CD14-positive monocyte (primary cell): ENCODE data around the gene SLIT3. TPM values are rescaled to one million over a fixed set of nuclear protein-coding genes. Genes with fewer than 3 reads are reported as not detected.

Experiments
- DNase-seq, 3 donors: peaks; one replicate each; pipeline ENCODE4 v3.0.0-alpha.2; 2011 to 2022
- H2AFZ ChIP-seq: 2 replicates; pipeline ENCODE4 v1.6.0; 2012; ENCODE audit warnings: mild to moderate bottlenecking, low read depth, low read length, inconsistent platforms; ENCODE audit not compliant: insufficient read depth, poor library complexity, severe bottlenecking
- H3K27ac ChIP-seq, 2 donors: 1 replicate in 1 of 2; 2 replicates in 1 of 2; pipeline ENCODE4 v1.5.1; 2012 to 2013; ENCODE audit warnings: low read length in 2 of 2, control low read depth in 1 of 2, inconsistent platforms in 1 of 2, low read depth in 1 of 2, mild to moderate bottlenecking in 1 of 2
- H3K27me3 ChIP-seq, 2 donors: one replicate each; pipeline versions ENCODE4 v1.6.0 to v1.6.1; 2011 to 2013; ENCODE audit warnings: low read length in 2 of 2; ENCODE audit not compliant: control insufficient read depth in 2 of 2, insufficient read depth in 2 of 2
- H3K36me3 ChIP-seq, 2 donors: replicated peaks in 1 of 2; 1 replicate in 1 of 2; 2 replicates in 1 of 2; pipeline versions ENCODE4 v1.5.1 to v1.6.1; 2012 to 2013; ENCODE audit warnings: low read length in 2 of 2, control low read depth in 1 of 2, inconsistent platforms in 1 of 2, mild to moderate bottlenecking in 1 of 2; ENCODE audit not compliant: insufficient read depth in 2 of 2, control insufficient read depth in 1 of 2
- H3K4me1 ChIP-seq, 2 donors: 1 replicate in 1 of 2; 2 replicates in 1 of 2; pipeline versions ENCODE4 v1.5.1 to v1.6.1; 2012 to 2013; ENCODE audit warnings: low read length in 2 of 2, control low read depth in 1 of 2, inconsistent platforms in 1 of 2, mild to moderate bottlenecking in 1 of 2, moderate library complexity in 1 of 2; ENCODE audit not compliant: insufficient read depth in 2 of 2, control insufficient read depth in 1 of 2
- H3K4me2 ChIP-seq: replicated peaks from 2 replicates; pipeline ENCODE3; 2012; ENCODE audit warnings: low read length, moderate library complexity, mild to moderate bottlenecking; ENCODE audit not compliant: poor library complexity, severe bottlenecking; ENCODE audit errors: extremely low read depth
- H3K4me3 ChIP-seq, 3 experiments: fragments of 200-600 bp in 1 of 3; sonication (generic) in 1 of 3; replicated peaks in 1 of 3; 1 replicate in 2 of 3; 2 replicates in 1 of 3; pipeline ENCODE4 v1.5.1; 2011 to 2013; ENCODE audit warnings: low read length in 3 of 3, mild to moderate bottlenecking in 3 of 3, control low read depth in 2 of 3, low read depth in 2 of 3, inconsistent platforms in 1 of 3, moderate library complexity in 1 of 3
- H3K79me2 ChIP-seq: 2 replicates; pipeline ENCODE4 v1.6.0; 2012; ENCODE audit warnings: mild to moderate bottlenecking, control low read depth, inconsistent platforms, low read length, moderate library complexity; ENCODE audit not compliant: insufficient read depth
- H3K9ac ChIP-seq: 2 replicates; pipeline ENCODE4 v1.6.0; 2017; ENCODE audit warnings: low read length, mild to moderate bottlenecking; ENCODE audit not compliant: insufficient read depth, poor library complexity, severe bottlenecking
- H3K9me3 ChIP-seq, 2 donors: replicated peaks in 1 of 2; 1 replicate in 1 of 2; 2 replicates in 1 of 2; pipeline versions ENCODE4 v1.5.1 to v1.6.1; 2012 to 2013; ENCODE audit warnings: low read length in 2 of 2, control low read depth in 1 of 2; ENCODE audit not compliant: control insufficient read depth in 1 of 2, insufficient read depth in 1 of 2
- H4K20me1 ChIP-seq: 2 replicates; pipeline ENCODE4 v1.6.0; 2012; ENCODE audit warnings: mild to moderate bottlenecking, low read length, control low read depth, moderate library complexity; ENCODE audit not compliant: insufficient read depth
- H3K27ac Mint-ChIP-seq, 7 donors: one replicate each; pipeline ENCODE4 v1.8.0; 2020; ENCODE audit warnings: mild to moderate bottlenecking in 7 of 7, mixed read lengths in 7 of 7, moderate library complexity in 6 of 7, inconsistent platforms in 2 of 7
- H3K27me3 Mint-ChIP-seq, 3 donors: one replicate each; pipeline ENCODE4 v1.8.0; 2021 to 2022; ENCODE audit warnings: low read depth in 3 of 3, mild to moderate bottlenecking in 3 of 3, mixed read lengths in 3 of 3, moderate library complexity in 3 of 3, inconsistent platforms in 1 of 3
- H3K36me3 Mint-ChIP-seq, 2 donors: one replicate each; pipeline ENCODE4 v1.8.0; 2020; ENCODE audit warnings: mixed read lengths in 2 of 2, inconsistent platforms in 1 of 2, mild to moderate bottlenecking in 1 of 2
- H3K4me1 Mint-ChIP-seq: one replicate; pipeline ENCODE4 v1.8.0; 2020; ENCODE audit warnings: mild to moderate bottlenecking, mixed read lengths
- H3K4me3 Mint-ChIP-seq, 2 donors: one replicate each; pipeline ENCODE4 v1.8.0; 2020; ENCODE audit warnings: mild to moderate bottlenecking in 2 of 2, mixed read lengths in 2 of 2, moderate library complexity in 1 of 2
- H3K9me3 Mint-ChIP-seq, 7 donors: one replicate each; pipeline ENCODE4 v1.8.0; 2020 to 2022; ENCODE audit warnings: mixed read lengths in 7 of 7, mild to moderate bottlenecking in 6 of 7, moderate library complexity in 6 of 7, inconsistent platforms in 2 of 7
- WGBS: methylation state at CpG from one replicate; pipeline ENCODE4 v1.1.5; 2013; ENCODE audit warnings: missing lambda C conversion rate; ENCODE audit not compliant: insufficient coverage; 5-methylcytosine and 5-hydroxymethylcytosine counted together
- intact Hi-C, 2 donors: fragments of 100-400 bp; cut with micrococcal nuclease; formaldehyde crosslinking; loops; one replicate each; pipeline versions ENCODE4 v1.15.0 to v1.15.1; 2023
- polyA plus RNA-seq, 3 donors: library from polyadenylated mRNA; depleted of rRNA in 1 of 3; unstranded in 2 of 3; stranded (reverse) in 1 of 3; fragments of 300-500 nt in 2 of 3; fragments of >200 nt in 1 of 3; fragmentation: Illumina TruSeq in 2 of 3; gene quantifications; 1 replicate in 2 of 3; 2 replicates in 1 of 3; pipeline ENCODE4 v1.2.3, GENCODE V29; 2012 to 2021
- TF ChIP-seq, protein P1 (sequence below): fragments of 200-600 bp; IDR thresholded peaks from one replicate; pipeline ENCODE4 v1.8.0; 2022; ENCODE audit warnings: antibody characterized with exemption, mild to moderate bottlenecking

Gene SLIT3
- polyA plus RNA-seq, 3 donors = not detected

DNA sequence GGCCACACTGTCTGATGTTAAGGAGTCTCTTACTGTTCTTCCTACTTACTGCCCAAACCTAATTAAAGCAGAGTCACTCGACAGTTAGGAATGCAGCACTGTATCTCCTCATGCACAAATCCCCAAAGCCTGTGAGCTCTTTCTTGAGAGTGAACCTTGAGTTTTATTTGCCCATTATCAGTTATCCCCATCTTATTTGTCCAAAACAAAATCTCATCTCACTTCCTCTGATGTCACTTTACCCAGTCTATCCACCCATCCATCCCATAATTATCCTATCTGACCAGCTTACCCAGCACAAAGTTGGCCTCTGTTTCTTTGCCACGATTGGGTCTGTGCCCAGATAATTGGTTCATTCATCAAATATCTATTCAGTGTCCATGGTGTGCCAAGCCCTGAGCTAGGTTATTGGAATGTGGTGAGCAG, 250.8 kb downstream of the SLIT3 start:
- H3K4me2 ChIP-seq = no peak overlapping the region
- TF ChIP-seq, protein P1, sequence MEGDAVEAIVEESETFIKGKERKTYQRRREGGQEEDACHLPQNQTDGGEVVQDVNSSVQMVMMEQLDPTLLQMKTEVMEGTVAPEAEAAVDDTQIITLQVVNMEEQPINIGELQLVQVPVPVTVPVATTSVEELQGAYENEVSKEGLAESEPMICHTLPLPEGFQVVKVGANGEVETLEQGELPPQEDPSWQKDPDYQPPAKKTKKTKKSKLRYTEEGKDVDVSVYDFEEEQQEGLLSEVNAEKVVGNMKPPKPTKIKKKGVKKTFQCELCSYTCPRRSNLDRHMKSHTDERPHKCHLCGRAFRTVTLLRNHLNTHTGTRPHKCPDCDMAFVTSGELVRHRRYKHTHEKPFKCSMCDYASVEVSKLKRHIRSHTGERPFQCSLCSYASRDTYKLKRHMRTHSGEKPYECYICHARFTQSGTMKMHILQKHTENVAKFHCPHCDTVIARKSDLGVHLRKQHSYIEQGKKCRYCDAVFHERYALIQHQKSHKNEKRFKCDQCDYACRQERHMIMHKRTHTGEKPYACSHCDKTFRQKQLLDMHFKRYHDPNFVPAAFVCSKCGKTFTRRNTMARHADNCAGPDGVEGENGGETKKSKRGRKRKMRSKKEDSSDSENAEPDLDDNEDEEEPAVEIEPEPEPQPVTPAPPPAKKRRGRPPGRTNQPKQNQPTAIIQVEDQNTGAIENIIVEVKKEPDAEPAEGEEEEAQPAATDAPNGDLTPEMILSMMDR = no peak
- intact Hi-C loops = no loop called here
- H3K4me1 Mint-ChIP-seq = no peaks in the 10 kb centered on the region
- DNase-seq = no peak
- 83% methylated on average over 1 of the region's 2 CpGs for WGBS
- H3K79me2 ChIP-seq = no peaks in the 10 kb centered on the region
- H3K4me1 ChIP-seq = no peaks in the 10 kb centered on the region
- H3K27me3 ChIP-seq = no peaks in the 10 kb centered on the region
- H3K9me3 Mint-ChIP-seq = peaks cover 0 to 3% (median 0%) of the 10 kb centered on the region in 7 donors
- H3K27ac ChIP-seq = no peak overlapping the region
- H3K4me3 ChIP-seq = no peak overlapping the region
- H4K20me1 ChIP-seq = no peaks in the 10 kb centered on the region
- no peaks in the 10 kb centered on the region for H3K9me3 ChIP-seq
- no peak overlapping the region for H3K27ac Mint-ChIP-seq
- H3K27me3 Mint-ChIP-seq = peaks cover 0 to 5% (median 1%) of the 10 kb centered on the region in 3 donors
- H2AFZ ChIP-seq = no peak overlapping the region
- H3K36me3 ChIP-seq = no peaks in the 10 kb centered on the region
- H3K36me3 Mint-ChIP-seq = no peaks in the 10 kb centered on the region
- no peak overlapping the region for H3K9ac ChIP-seq
- no peak overlapping the region for H3K4me3 Mint-ChIP-seq

DNA sequence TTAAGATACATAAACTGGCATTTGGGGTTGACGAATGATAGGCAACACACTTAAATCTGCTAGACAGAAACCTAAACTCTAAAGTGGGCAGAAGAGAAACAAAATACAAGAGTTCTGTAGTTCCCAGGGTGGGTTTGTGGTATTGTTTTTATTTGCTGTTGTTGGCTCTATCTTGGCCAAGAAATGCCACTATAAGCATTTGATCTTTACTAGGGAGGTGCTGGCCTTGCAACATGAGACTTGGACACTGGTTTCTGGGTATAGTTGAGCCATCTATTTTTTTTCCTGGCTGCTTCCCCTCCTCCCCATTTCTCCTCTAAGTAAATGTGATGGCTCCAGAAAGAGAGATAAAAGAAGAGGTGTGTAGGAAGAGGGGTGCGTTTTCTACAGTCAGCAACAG, 251.2 kb downstream of the SLIT3 start:
- Mint-ChIP-seq H3K36me3 (no peaks in the 10 kb centered on the region), H3K4me3 (no peak overlapping the region), H3K9me3 (peaks cover 0 to 3% (median 0%) of the 10 kb centered on the region in 7 donors), H3K4me1 (no peaks in the 10 kb centered on the region), H3K27ac (no peak overlapping the region), H3K27me3 (peaks cover 0 to 5% (median 1%) of the 10 kb centered on the region in 3 donors)
- Histone ChIP-seq H4K20me1 (no peaks in the 10 kb centered on the region), H3K79me2 (no peaks in the 10 kb centered on the region), H3K9ac (no peak overlapping the region), H2AFZ (no peak overlapping the region), H3K27ac (no peak overlapping the region), H3K4me1 (no peaks in the 10 kb centered on the region), H3K4me3 (no peak overlapping the region), H3K36me3 (no peaks in the 10 kb centered on the region), H3K9me3 (no peaks in the 10 kb centered on the region), H3K4me2 (no peak overlapping the region), H3K27me3 (no peaks in the 10 kb centered on the region)
- no peak for DNase-seq
- intact Hi-C loops = no loop called here
- no CpG with 5 or more reads among the region's 2 CpGs for WGBS
- TF ChIP-seq, protein P1 = no peak
